Suprapubic skin (tissue), 3 donors: ENCODE measurements around the gene CFAP97D1.

Experiments used
- CTCF ChIP-seq, 2 donors: fragments of 200-600 bp in 1 of 2; fragments of 450-650 bp in 1 of 2; sonication (generic) in 1 of 2; IDR thresholded peaks; one replicate each; pipeline ENCODE4 v1.5.1; 2016 to 2019; ENCODE audit warnings: antibody characterized with exemption in 2 of 2, mild to moderate bottlenecking in 1 of 2, moderate library complexity in 1 of 2
- POLR2A ChIP-seq, 2 donors: fragments of 450-650 bp; IDR thresholded peaks; one replicate each; pipeline ENCODE4 v1.6.1; 2017; ENCODE audit warnings: antibody characterized with exemption in 2 of 2, mild to moderate bottlenecking in 2 of 2, moderate library complexity in 2 of 2

GRCh38 chr17:43827596-43827995, 47.4 kb downstream of the CFAP97D1 start:
- no peak for TF ChIP-seq POLR2A (IDR thresholded peaks at IDR 0.05)
- TF ChIP-seq CTCF (IDR thresholded peaks at IDR 0.05): no peak
